ENCODE results near the gene SAC3D1.

Gene SAC3D1

DNA sequence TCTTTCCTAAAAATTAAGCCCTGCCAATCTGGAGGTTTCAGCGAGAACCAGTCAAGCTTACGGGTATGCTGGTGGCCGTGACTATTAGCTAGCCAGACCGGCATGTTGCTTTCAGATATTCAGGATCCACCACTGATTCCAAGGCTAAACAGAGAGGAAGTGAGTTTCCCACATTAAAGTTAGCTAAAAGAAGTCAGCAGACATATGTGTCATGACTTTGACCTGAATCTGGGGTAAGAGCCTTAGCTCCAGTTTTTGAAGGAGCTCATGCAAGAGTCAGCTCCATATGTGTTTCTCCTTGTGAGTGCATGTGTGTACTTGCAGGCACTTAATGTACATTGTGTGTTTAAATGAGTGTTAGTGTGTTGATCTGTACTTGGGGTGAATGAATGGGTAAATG is 44.4 kb downstream of the SAC3D1 start:
- H4K91ac ChIP-seq (ENCODE audit: low read depth, low read length, poor library complexity), result no peak overlapping the region
- peaks cover 4 to 12% of the 10 kb centered on the region in 2 donors for H3K4me1 ChIP-seq (ENCODE audit: control insufficient read depth in 2 of 2, insufficient read depth in 1 of 2, low read depth in 1 of 2, low read length in 2 of 2)
- H2BK12ac ChIP-seq (ENCODE audit: low read length), result no peak overlapping the region
- H2AFZ ChIP-seq (ENCODE audit: low read length), result no peak overlapping the region
- no peaks in the 10 kb centered on the region for H3K9me3 ChIP-seq (replicated peaks in 1 of 2; ENCODE audit: control insufficient read depth in 2 of 2, insufficient read depth in 1 of 2, low read depth in 1 of 2, low read length in 2 of 2)
- no peak overlapping the region for H3K4me2 ChIP-seq (ENCODE audit: insufficient read depth, low read length, poor library complexity, severe bottlenecking)
- H3K23ac ChIP-seq (ENCODE audit: low read depth, low read length, poor library complexity), result no peak overlapping the region
- H3K27ac ChIP-seq (replicated peaks; ENCODE audit: low read length), result no peak overlapping the region
- no peak overlapping the region for H2AK5ac ChIP-seq (ENCODE audit: low read depth, low read length)
- H3K27me3 ChIP-seq (ENCODE audit: control insufficient read depth in 3 of 3, insufficient read depth in 3 of 3, low read depth in 1 of 3, low read length in 3 of 3), result no peaks in the 10 kb centered on the region
- no peak overlapping the region for H3K14ac ChIP-seq (ENCODE audit: low read length)
- no peak overlapping the region for H2BK5ac ChIP-seq (ENCODE audit: low read length)
- H3K4ac ChIP-seq (ENCODE audit: low read length), result no peak overlapping the region
- H3K9ac ChIP-seq (ENCODE audit: low read depth, low read length, poor library complexity), result no peak overlapping the region
- H3K79me1 ChIP-seq (ENCODE audit: low read depth, low read length), result peaks cover 5% of the 10 kb centered on the region
- H2BK15ac ChIP-seq (ENCODE audit: low read length), result no peak overlapping the region
- H3K36me3 ChIP-seq (replicated peaks in 1 of 2; ENCODE audit: control insufficient read depth in 2 of 2, insufficient read depth in 2 of 2, low read length in 2 of 2), result peaks cover 33 to 73% of the 10 kb centered on the region in 2 donors
- H4K8ac ChIP-seq (ENCODE audit: low read depth, low read length), result no peak overlapping the region
- H2BK120ac ChIP-seq (ENCODE audit: low read depth, low read length), result no peak overlapping the region
- DNase-seq (ENCODE audit: low spot score), result no peak
- no CpG with 5 or more reads among the region's 4 CpGs for WGBS, 2 donors (ENCODE audit: extremely low coverage in 2 of 2, insufficient read length in 2 of 2, insufficient replicate concordance in 1 of 2)
- no peak overlapping the region for H3K18ac ChIP-seq (ENCODE audit: low read length)
- peak overlapping the region in 1 of 2 donors; percentile 18 for H3K4me3 ChIP-seq (ENCODE audit: low read length in 2 of 2)

DNA sequence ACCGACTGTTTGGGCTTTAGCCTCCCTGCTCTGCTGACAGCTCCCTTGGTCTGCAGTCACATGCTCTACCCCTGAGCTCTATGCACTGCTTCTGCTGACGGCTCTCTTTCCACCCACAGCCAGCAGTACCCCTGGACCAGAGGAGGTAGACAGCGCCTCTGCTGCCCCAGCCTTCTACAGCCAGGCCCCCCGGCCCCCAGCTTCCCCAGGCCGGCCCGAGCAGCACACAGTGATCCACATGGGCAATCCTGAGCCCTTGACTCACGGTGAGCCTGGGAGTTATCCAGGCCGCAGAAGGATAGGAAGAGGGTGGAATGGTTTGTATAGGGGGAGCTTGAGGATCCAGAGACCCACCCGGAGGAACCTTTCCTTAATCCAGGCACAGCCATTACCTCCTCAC is 45.8 kb downstream of the SAC3D1 start:
- Histone ChIP-seq H3K4me2 (ENCODE audit: insufficient read depth, low read length, poor library complexity, severe bottlenecking) (no peak overlapping the region), H3K36me3 (replicated peaks in 1 of 2; ENCODE audit: control insufficient read depth in 2 of 2, insufficient read depth in 2 of 2, low read length in 2 of 2) (peaks cover 25 to 63% of the 10 kb centered on the region in 2 donors), H2BK15ac (ENCODE audit: low read length) (no peak overlapping the region), H2AFZ (ENCODE audit: low read length) (no peak overlapping the region), H2BK120ac (ENCODE audit: low read depth, low read length) (no peak overlapping the region), H2BK5ac (ENCODE audit: low read length) (no peak overlapping the region), H3K4me3 (ENCODE audit: low read length in 2 of 2) (no peak overlapping the region), H3K18ac (ENCODE audit: low read length) (no peak overlapping the region), H4K91ac (ENCODE audit: low read depth, low read length, poor library complexity) (no peak overlapping the region), H3K79me1 (ENCODE audit: low read depth, low read length) (no peaks in the 10 kb centered on the region), H2AK5ac (ENCODE audit: low read depth, low read length) (no peak overlapping the region), H3K4me1 (ENCODE audit: control insufficient read depth in 2 of 2, insufficient read depth in 1 of 2, low read depth in 1 of 2, low read length in 2 of 2) (peaks cover 4 to 12% of the 10 kb centered on the region in 2 donors), H4K8ac (ENCODE audit: low read depth, low read length) (no peak overlapping the region), H3K9me3 (replicated peaks in 1 of 2; ENCODE audit: control insufficient read depth in 2 of 2, insufficient read depth in 1 of 2, low read depth in 1 of 2, low read length in 2 of 2) (no peaks in the 10 kb centered on the region), H3K9ac (ENCODE audit: low read depth, low read length, poor library complexity) (no peak overlapping the region), H2BK12ac (ENCODE audit: low read length) (no peak overlapping the region), H3K27me3 (ENCODE audit: control insufficient read depth in 3 of 3, insufficient read depth in 3 of 3, low read depth in 1 of 3, low read length in 3 of 3) (no peaks in the 10 kb centered on the region), H3K14ac (ENCODE audit: low read length) (no peak overlapping the region), H3K27ac (replicated peaks; ENCODE audit: low read length) (no peak overlapping the region), H3K4ac (ENCODE audit: low read length) (no peak overlapping the region), H3K23ac (ENCODE audit: low read depth, low read length, poor library complexity) (no peak overlapping the region)
- WGBS, 2 donors (ENCODE audit: extremely low coverage in 2 of 2, insufficient read length in 2 of 2, insufficient replicate concordance in 1 of 2), result no CpG with 5 or more reads among the region's 9 CpGs
- no peak for DNase-seq (ENCODE audit: low spot score)

DNA sequence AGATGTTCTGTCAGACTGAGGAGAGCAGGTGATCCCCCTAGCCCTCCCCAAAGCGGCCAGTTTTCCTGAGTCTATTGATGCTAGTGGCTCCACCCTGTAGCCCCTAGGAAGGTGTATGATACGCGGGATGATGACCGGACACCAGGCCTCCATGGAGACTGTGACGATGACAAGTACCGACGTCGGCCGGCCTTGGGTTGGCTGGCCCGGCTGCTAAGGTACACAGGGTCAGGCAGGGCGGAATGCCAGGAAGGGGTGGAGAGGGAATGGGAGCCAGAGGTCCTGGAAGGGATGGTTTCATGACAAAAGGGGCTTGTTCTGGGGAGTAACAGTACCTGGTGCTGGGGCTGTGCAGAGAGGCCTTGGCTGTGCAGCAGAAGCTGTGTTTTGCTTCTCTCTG is 46.2 kb downstream of the SAC3D1 start:
- H3K9ac ChIP-seq (ENCODE audit: low read depth, low read length, poor library complexity), result no peak overlapping the region
- H3K4ac ChIP-seq (ENCODE audit: low read length), result no peak overlapping the region
- no peak overlapping the region for H2BK120ac ChIP-seq (ENCODE audit: low read depth, low read length)
- H3K27ac ChIP-seq (replicated peaks; ENCODE audit: low read length), result no peak overlapping the region
- DNase-seq (ENCODE audit: low spot score), result no peak
- no peak overlapping the region for H2BK5ac ChIP-seq (ENCODE audit: low read length)
- H3K23ac ChIP-seq (ENCODE audit: low read depth, low read length, poor library complexity), result no peak overlapping the region
- no peak overlapping the region for H3K4me2 ChIP-seq (ENCODE audit: insufficient read depth, low read length, poor library complexity, severe bottlenecking)
- no peak overlapping the region for H3K14ac ChIP-seq (ENCODE audit: low read length)
- peaks cover 23 to 59% of the 10 kb centered on the region in 2 donors for H3K36me3 ChIP-seq (replicated peaks in 1 of 2; ENCODE audit: control insufficient read depth in 2 of 2, insufficient read depth in 2 of 2, low read length in 2 of 2)
- peaks cover 4 to 12% of the 10 kb centered on the region in 2 donors for H3K4me1 ChIP-seq (ENCODE audit: control insufficient read depth in 2 of 2, insufficient read depth in 1 of 2, low read depth in 1 of 2, low read length in 2 of 2)
- WGBS, 2 donors (ENCODE audit: extremely low coverage in 2 of 2, insufficient read length in 2 of 2, insufficient replicate concordance in 1 of 2), result no CpG with 5 or more reads among the region's 11 CpGs
- no peaks in the 10 kb centered on the region for H3K9me3 ChIP-seq (replicated peaks in 1 of 2; ENCODE audit: control insufficient read depth in 2 of 2, insufficient read depth in 1 of 2, low read depth in 1 of 2, low read length in 2 of 2)
- no peaks in the 10 kb centered on the region for H3K27me3 ChIP-seq (ENCODE audit: control insufficient read depth in 3 of 3, insufficient read depth in 3 of 3, low read depth in 1 of 3, low read length in 3 of 3)
- H4K91ac ChIP-seq (ENCODE audit: low read depth, low read length, poor library complexity), result no peak overlapping the region
- H3K79me1 ChIP-seq (ENCODE audit: low read depth, low read length), result no peaks in the 10 kb centered on the region
- H2BK12ac ChIP-seq (ENCODE audit: low read length), result no peak overlapping the region
- H2BK15ac ChIP-seq (ENCODE audit: low read length), result no peak overlapping the region
- H4K8ac ChIP-seq (ENCODE audit: low read depth, low read length), result no peak overlapping the region
- peak overlapping the region in 1 of 2 donors; percentile 39 for H3K4me3 ChIP-seq (ENCODE audit: low read length in 2 of 2)
- no peak overlapping the region for H2AK5ac ChIP-seq (ENCODE audit: low read depth, low read length)
- no peak overlapping the region for H2AFZ ChIP-seq (ENCODE audit: low read length)
- no peak overlapping the region for H3K18ac ChIP-seq (ENCODE audit: low read length)

DNA sequence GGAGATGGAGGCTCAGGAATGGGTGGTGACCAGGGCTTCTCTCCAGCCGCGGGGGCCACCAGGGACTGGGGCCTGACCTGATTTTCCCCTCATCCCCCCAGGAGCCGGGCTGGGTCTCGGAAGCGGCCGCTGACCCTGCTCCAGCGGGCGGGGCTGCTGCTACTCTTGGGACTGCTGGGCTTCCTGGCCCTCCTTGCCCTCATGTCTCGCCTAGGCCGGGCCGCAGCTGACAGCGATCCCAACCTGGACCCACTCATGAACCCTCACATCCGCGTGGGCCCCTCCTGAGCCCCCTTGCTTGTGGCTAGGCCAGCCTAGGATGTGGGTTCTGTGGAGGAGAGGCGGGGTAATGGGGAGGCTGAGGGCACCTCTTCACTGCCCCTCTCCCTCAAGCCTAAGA is 46.8 kb downstream of the SAC3D1 start:
- H3K27me3 ChIP-seq (ENCODE audit: control insufficient read depth in 3 of 3, insufficient read depth in 3 of 3, low read depth in 1 of 3, low read length in 3 of 3), result no peaks in the 10 kb centered on the region
- no peak overlapping the region for H3K4ac ChIP-seq (ENCODE audit: low read length)
- no peak overlapping the region for H2BK12ac ChIP-seq (ENCODE audit: low read length)
- WGBS, 2 donors (ENCODE audit: extremely low coverage in 2 of 2, insufficient read length in 2 of 2, insufficient replicate concordance in 1 of 2), result no CpG with 5 or more reads among the region's 15 CpGs
- no peak overlapping the region for H2AFZ ChIP-seq (ENCODE audit: low read length)
- no peak overlapping the region for H3K4me2 ChIP-seq (ENCODE audit: insufficient read depth, low read length, poor library complexity, severe bottlenecking)
- no peak for DNase-seq (ENCODE audit: low spot score)
- peaks cover 21 to 55% of the 10 kb centered on the region in 2 donors for H3K36me3 ChIP-seq (replicated peaks in 1 of 2; ENCODE audit: control insufficient read depth in 2 of 2, insufficient read depth in 2 of 2, low read length in 2 of 2)
- H3K4me3 ChIP-seq (ENCODE audit: low read length in 2 of 2), result no peak overlapping the region
- no peak overlapping the region for H3K9ac ChIP-seq (ENCODE audit: low read depth, low read length, poor library complexity)
- H4K8ac ChIP-seq (ENCODE audit: low read depth, low read length), result no peak overlapping the region
- H2BK15ac ChIP-seq (ENCODE audit: low read length), result no peak overlapping the region
- H3K9me3 ChIP-seq (replicated peaks in 1 of 2; ENCODE audit: control insufficient read depth in 2 of 2, insufficient read depth in 1 of 2, low read depth in 1 of 2, low read length in 2 of 2), result no peaks in the 10 kb centered on the region
- H2AK5ac ChIP-seq (ENCODE audit: low read depth, low read length), result no peak overlapping the region
- no peak overlapping the region for H3K27ac ChIP-seq (replicated peaks; ENCODE audit: low read length)
- no peaks in the 10 kb centered on the region for H3K79me1 ChIP-seq (ENCODE audit: low read depth, low read length)
- H2BK120ac ChIP-seq (ENCODE audit: low read depth, low read length), result no peak overlapping the region
- no peak overlapping the region for H3K14ac ChIP-seq (ENCODE audit: low read length)
- H3K18ac ChIP-seq (ENCODE audit: low read length), result no peak overlapping the region
- H3K4me1 ChIP-seq (ENCODE audit: control insufficient read depth in 2 of 2, insufficient read depth in 1 of 2, low read depth in 1 of 2, low read length in 2 of 2), result peaks cover 4 to 8% of the 10 kb centered on the region in 2 donors
- no peak overlapping the region for H4K91ac ChIP-seq (ENCODE audit: low read depth, low read length, poor library complexity)
- no peak overlapping the region for H3K23ac ChIP-seq (ENCODE audit: low read depth, low read length, poor library complexity)
- H2BK5ac ChIP-seq (ENCODE audit: low read length), result no peak overlapping the region

Data from neuronal stem cell (in vitro differentiated cells).